SK-N-SH (cell line): ENCODE results near the gene SIGMAR1.

Experiments used
- EP300 ChIP-seq, 2 experiments: IDR thresholded peaks; 2 replicates each; pipeline versions ENCODE4 v1.4.0 to v1.6.1; 2012; ENCODE audit warnings: borderline replicate concordance in 1 of 2, low read depth in 1 of 2, low read length in 1 of 2
- EZH2phosphoT487 ChIP-seq: fragments of 200-600 bp; sonication (generic); IDR thresholded peaks from 2 replicates; pipeline ENCODE4 v1.6.1; 2017; ENCODE audit warnings: low read depth, mixed run types, mild to moderate bottlenecking, antibody characterized with exemption, moderate library complexity, borderline replicate concordance
- FOXM1 ChIP-seq: IDR thresholded peaks from 2 replicates; pipeline ENCODE4 v1.4.0; 2012; ENCODE audit warnings: low read depth, mild to moderate bottlenecking
- GABPA ChIP-seq: IDR thresholded peaks from 2 replicates; pipeline ENCODE4 v1.4.0; 2012; ENCODE audit warnings: low read depth, mild to moderate bottlenecking
- JUND ChIP-seq: IDR thresholded peaks from 2 replicates; pipeline ENCODE4 v1.4.0; 2012
- POLR2AphosphoS5 ChIP-seq: IDR thresholded peaks from 2 replicates; pipeline ENCODE4 v1.6.1; 2012; ENCODE audit warnings: low read depth, low read length
- RAD21 ChIP-seq: IDR thresholded peaks from 2 replicates; pipeline ENCODE4 v1.6.1; 2012; ENCODE audit warnings: mild to moderate bottlenecking, low read length
- RFX5 ChIP-seq: IDR thresholded peaks from 2 replicates; pipeline ENCODE4 v1.6.1; 2012; ENCODE audit warnings: mild to moderate bottlenecking, improper control_type of control experiment, low read length
- SIN3A ChIP-seq: IDR thresholded peaks from 2 replicates; pipeline ENCODE4 v1.6.1; 2012; ENCODE audit warnings: low read depth, mild to moderate bottlenecking, low read length, moderate library complexity, borderline replicate concordance
- SMC3 ChIP-seq: IDR thresholded peaks from 2 replicates; pipeline ENCODE4 v1.6.1; 2012; ENCODE audit warnings: low read depth, low read length, improper control_type of control experiment
- TF ChIP-seq, protein P1 (sequence below): IDR thresholded peaks from 2 replicates; pipeline ENCODE4 v1.4.0; 2012; ENCODE audit warnings: low read depth, borderline replicate concordance
- TF ChIP-seq, protein P2 (sequence below): fragments of 200-600 bp; sonication (generic); IDR thresholded peaks from 2 replicates; pipeline ENCODE4 v1.6.1; 2017; ENCODE audit warnings: antibody characterized with exemption, mild to moderate bottlenecking, moderate library complexity
- TF ChIP-seq, protein P3 (sequence below): fragments of 150-350 bp; IDR thresholded peaks from 2 replicates; pipeline ENCODE4 v1.6.1; 2016; ENCODE audit warnings: mild to moderate bottlenecking, low read depth, low read length

DNA sequence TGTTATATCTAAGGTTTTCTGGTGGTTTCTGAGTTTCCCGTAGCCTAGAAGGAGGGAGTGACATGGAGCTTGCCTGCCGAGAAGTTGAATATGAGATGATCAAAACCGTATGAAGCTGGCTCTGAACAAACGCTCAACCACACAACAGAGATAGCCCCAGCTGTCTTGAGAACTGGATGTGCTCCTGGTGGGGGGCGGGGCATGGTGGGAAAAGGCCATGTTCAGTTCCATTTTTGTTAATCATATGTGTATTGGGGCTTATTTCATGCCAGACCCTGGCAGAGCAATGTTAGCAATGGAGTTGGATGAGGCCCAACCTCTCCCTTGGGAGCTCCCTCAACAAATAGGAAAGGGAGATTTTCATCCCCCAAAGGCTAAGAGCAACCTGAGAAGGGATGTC lies 48.6 kb upstream of the SIGMAR1 start:
- TF ChIP-seq, protein P1, sequence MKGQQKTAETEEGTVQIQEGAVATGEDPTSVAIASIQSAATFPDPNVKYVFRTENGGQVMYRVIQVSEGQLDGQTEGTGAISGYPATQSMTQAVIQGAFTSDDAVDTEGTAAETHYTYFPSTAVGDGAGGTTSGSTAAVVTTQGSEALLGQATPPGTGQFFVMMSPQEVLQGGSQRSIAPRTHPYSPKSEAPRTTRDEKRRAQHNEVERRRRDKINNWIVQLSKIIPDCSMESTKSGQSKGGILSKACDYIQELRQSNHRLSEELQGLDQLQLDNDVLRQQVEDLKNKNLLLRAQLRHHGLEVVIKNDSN, result no peak
- TF ChIP-seq, protein P2, sequence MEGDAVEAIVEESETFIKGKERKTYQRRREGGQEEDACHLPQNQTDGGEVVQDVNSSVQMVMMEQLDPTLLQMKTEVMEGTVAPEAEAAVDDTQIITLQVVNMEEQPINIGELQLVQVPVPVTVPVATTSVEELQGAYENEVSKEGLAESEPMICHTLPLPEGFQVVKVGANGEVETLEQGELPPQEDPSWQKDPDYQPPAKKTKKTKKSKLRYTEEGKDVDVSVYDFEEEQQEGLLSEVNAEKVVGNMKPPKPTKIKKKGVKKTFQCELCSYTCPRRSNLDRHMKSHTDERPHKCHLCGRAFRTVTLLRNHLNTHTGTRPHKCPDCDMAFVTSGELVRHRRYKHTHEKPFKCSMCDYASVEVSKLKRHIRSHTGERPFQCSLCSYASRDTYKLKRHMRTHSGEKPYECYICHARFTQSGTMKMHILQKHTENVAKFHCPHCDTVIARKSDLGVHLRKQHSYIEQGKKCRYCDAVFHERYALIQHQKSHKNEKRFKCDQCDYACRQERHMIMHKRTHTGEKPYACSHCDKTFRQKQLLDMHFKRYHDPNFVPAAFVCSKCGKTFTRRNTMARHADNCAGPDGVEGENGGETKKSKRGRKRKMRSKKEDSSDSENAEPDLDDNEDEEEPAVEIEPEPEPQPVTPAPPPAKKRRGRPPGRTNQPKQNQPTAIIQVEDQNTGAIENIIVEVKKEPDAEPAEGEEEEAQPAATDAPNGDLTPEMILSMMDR, result no peak
- TF ChIP-seq EP300 (IDR thresholded peaks at IDR 0.05; ENCODE audit: borderline replicate concordance in 1 of 2, low read depth in 1 of 2, low read length in 1 of 2) (no peak), POLR2AphosphoS5 (no peak), JUND (no peak), FOXM1 (no peak), SIN3A (no peak), EZH2phosphoT487 (no peak), SMC3 (no peak), GABPA (no peak), RAD21 (no peak), RFX5 (no peak)
- TF ChIP-seq, protein P3, sequence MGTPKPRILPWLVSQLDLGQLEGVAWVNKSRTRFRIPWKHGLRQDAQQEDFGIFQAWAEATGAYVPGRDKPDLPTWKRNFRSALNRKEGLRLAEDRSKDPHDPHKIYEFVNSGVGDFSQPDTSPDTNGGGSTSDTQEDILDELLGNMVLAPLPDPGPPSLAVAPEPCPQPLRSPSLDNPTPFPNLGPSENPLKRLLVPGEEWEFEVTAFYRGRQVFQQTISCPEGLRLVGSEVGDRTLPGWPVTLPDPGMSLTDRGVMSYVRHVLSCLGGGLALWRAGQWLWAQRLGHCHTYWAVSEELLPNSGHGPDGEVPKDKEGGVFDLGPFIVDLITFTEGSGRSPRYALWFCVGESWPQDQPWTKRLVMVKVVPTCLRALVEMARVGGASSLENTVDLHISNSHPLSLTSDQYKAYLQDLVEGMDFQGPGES, result no peak
